Left lung (tissue), 10 donors: ENCODE measurements around the gene GLDN. TPM values are rescaled to one million over a fixed set of nuclear protein-coding genes. Genes with fewer than 3 reads are reported as not detected.

Source experiments
- ATAC-seq: fragments of 200-7000 bp; cut with Tn5 transposase; one replicate; pipeline ENCODE4 v1.9.1; 2020; ENCODE audit warnings: moderate library complexity
- DNase-seq, 4 donors: peaks; one replicate each; pipeline ENCODE4 v3.0.0-alpha.2; 2013 to 2020
- H3K27ac ChIP-seq, 2 donors: fragments of 200-600 bp; sonication (generic) in 1 of 2; one replicate each; pipeline versions ENCODE4 v1.5.0 to v1.8.0; 2020 to 2021
- H3K27me3 ChIP-seq, 2 donors: fragments of 200-600 bp; sonication (generic) in 1 of 2; one replicate each; pipeline versions ENCODE4 v1.5.0 to v1.8.0; 2020 to 2021
- H3K36me3 ChIP-seq, 2 donors: fragments of 200-600 bp; sonication (generic) in 1 of 2; one replicate each; pipeline versions ENCODE4 v1.5.0 to v1.8.0; 2020 to 2021
- H3K4me1 ChIP-seq, 2 donors: fragments of 200-600 bp; one replicate each; pipeline ENCODE4 v1.8.0; 2021
- H3K4me3 ChIP-seq, 2 donors: fragments of 200-600 bp; sonication (generic) in 1 of 2; one replicate each; pipeline versions ENCODE4 v1.5.0 to v1.8.0; 2020 to 2021; ENCODE audit warnings: mild to moderate bottlenecking in 1 of 2
- H3K9me3 ChIP-seq, 2 donors: fragments of 200-600 bp; sonication (generic) in 1 of 2; one replicate each; pipeline versions ENCODE4 v1.5.0 to v1.8.0; 2020 to 2021
- CTCF ChIP-seq, 2 donors: fragments of 200-600 bp; sonication (generic) in 1 of 2; IDR thresholded peaks; one replicate each; pipeline versions ENCODE4 v1.5.0 to v1.8.0; 2021; ENCODE audit warnings: antibody characterized with exemption in 2 of 2
- intact Hi-C, 2 donors: fragments of 100-400 bp; cut with DNase I; formaldehyde crosslinking; loops; one replicate each; pipeline versions ENCODE4 v1.11.2 to v1.14.2; 2022
- polyA plus RNA-seq, 6 donors: library from polyadenylated mRNA; unstranded; fragments of 120-200 nt; gene quantifications; one replicate each; pipeline ENCODE4 v1.2.1, GENCODE V29; 2013; ENCODE audit not compliant: insufficient read length in 6 of 6
- total RNA-seq, 2 donors: library from RNA; stranded (reverse); fragmentation: NEBNext Ultra II Directional; extraction: Animal tissue kit (Norgen Biotek cat#: 25700); gene quantifications; one replicate each; pipeline ENCODE4 v1.2.1, GENCODE V29; 2021
- donor health status: DM: no; HTN: yes; CAD: no.
- donor health status: DM: no; HTN: no; CAD: no.

GLDN gene
- total and polyA plus RNA-seq, 8 donors, result 0.12 to 58.6 (median 0.25) TPM

GRCh38 chr15:51368751-51369450 is 27.4 kb downstream of the GLDN start:
- H3K27me3 ChIP-seq, result no peaks in the 10 kb centered on the region
- intact Hi-C loops, result no loop called here
- ATAC-seq (no peak), DNase-seq (no peak)
- H3K4me1 ChIP-seq, result peaks cover 0 to 12% of the 10 kb centered on the region in 2 donors
- H3K4me3 ChIP-seq, result no peak overlapping the region
- H3K9me3 ChIP-seq, result no peaks in the 10 kb centered on the region
- no peak for TF ChIP-seq CTCF (IDR thresholded peaks at IDR 0.05)
- H3K27ac ChIP-seq, result no peak overlapping the region
- H3K36me3 ChIP-seq, result no peaks in the 10 kb centered on the region

GRCh38 chr15:51369451-51369761 is 28.0 kb downstream of the GLDN start:
- Histone ChIP-seq H3K9me3 (no peaks in the 10 kb centered on the region), H3K27me3 (no peaks in the 10 kb centered on the region), H3K36me3 (no peaks in the 10 kb centered on the region), H3K4me1 (peaks cover 0 to 12% of the 10 kb centered on the region in 2 donors), H3K27ac (no peak overlapping the region), H3K4me3 (no peak overlapping the region)
- no peak for DNase-seq
- no peak for ATAC-seq
- intact Hi-C loops, result no loop called here
- no peak for TF ChIP-seq CTCF (IDR thresholded peaks at IDR 0.05)

GRCh38 chr15:51371266-51371665 is 29.8 kb downstream of the GLDN start:
- Histone ChIP-seq H3K27ac (no peak overlapping the region), H3K4me3 (no peak overlapping the region), H3K4me1 (peaks cover 0 to 12% of the 10 kb centered on the region in 2 donors), H3K27me3 (no peaks in the 10 kb centered on the region), H3K36me3 (no peaks in the 10 kb centered on the region), H3K9me3 (no peaks in the 10 kb centered on the region)
- TF ChIP-seq CTCF (IDR thresholded peaks at IDR 0.05), result no peak
- intact Hi-C loops, result no loop called here
- no peak for ATAC-seq
- DNase-seq, result no peak

GRCh38 chr15:51374131-51374530 is 32.7 kb downstream of the GLDN start:
- no peak for TF ChIP-seq CTCF (IDR thresholded peaks at IDR 0.05)

GRCh38 chr15:51375966-51376640 is 34.6 kb downstream of the GLDN start:
- Histone ChIP-seq H3K27me3 (no peaks in the 10 kb centered on the region), H3K36me3 (no peaks in the 10 kb centered on the region), H3K27ac (no peak overlapping the region), H3K9me3 (no peaks in the 10 kb centered on the region), H3K4me3 (no peak overlapping the region), H3K4me1 (peaks cover 2 to 9% of the 10 kb centered on the region in 2 donors)
- no peak for TF ChIP-seq CTCF (IDR thresholded peaks at IDR 0.05)
- intact Hi-C loops, result no loop called here
- ATAC-seq (no peak), DNase-seq (no peak)

More at GRCh38 chr15:51374131-51374530, 32.7 kb downstream of the GLDN start:
- no peak for DNase-seq
- ATAC-seq, result no peak
- Histone ChIP-seq H3K27ac (no peak overlapping the region), H3K9me3 (no peaks in the 10 kb centered on the region), H3K36me3 (no peaks in the 10 kb centered on the region), H3K27me3 (no peaks in the 10 kb centered on the region), H3K4me1 (peaks cover 0 to 9% of the 10 kb centered on the region in 2 donors), H3K4me3 (no peak overlapping the region)
- intact Hi-C loops, result no loop called here
